SK-N-SH (cell line): ENCODE measurements around the gene FABP3. TPM values are rescaled to one million over a fixed set of nuclear protein-coding genes. Genes with fewer than 3 reads are reported as not detected.

Experiments
- CTCF ChIA-PET: fragments of 300-600, 350-600 bp; formaldehyde crosslinking; extraction: SDS; loops from one replicate; lab custom pipeline; 2021; lab: Yijun Ruan, JAX
- POLR2A ChIA-PET: fragments of 350-600 bp; sonication (Branson Sonifier 250); formaldehyde crosslinking; extraction: SDS; loops from one replicate; lab custom pipeline; 2020; ENCODE audit warnings: antibody characterized with exemption, inconsistent platforms; lab: Yijun Ruan, JAX
- DNase-seq: peaks from one replicate; pipeline ENCODE4 v3.0.0; 2012
- H2AFZ ChIP-seq: fragments of 200-600 bp; sonication (generic); 2 replicates; pipeline ENCODE4 v1.8.1; 2016; ENCODE audit warnings: antibody characterized with exemption, mild to moderate bottlenecking, low read depth
- H3F3A ChIP-seq: fragments of 200-600 bp; sonication (generic); replicated peaks from 2 replicates; pipeline ENCODE3; 2016; ENCODE audit warnings: antibody characterized with exemption, mild to moderate bottlenecking; ENCODE audit not compliant: insufficient read depth
- H3K27ac ChIP-seq, 2 experiments: fragments of 200-500 bp in 1 of 2; fragments of 200-600 bp in 1 of 2; sonication (Bioruptor generic) in 1 of 2; sonication (generic), shearing (Covaris generic) in 1 of 2; 2 replicates each; pipeline versions ENCODE4 v1.5.1 to v1.6.1; 2014 to 2016; ENCODE audit warnings: low read depth in 2 of 2, inconsistent platforms in 1 of 2, low read length in 1 of 2, mild to moderate bottlenecking in 1 of 2, mixed read lengths in 1 of 2
- H3K27me3 ChIP-seq: fragments of 200-600 bp; sonication (generic), shearing (Covaris generic); 2 replicates; pipeline ENCODE4 v1.6.1; 2016; ENCODE audit warnings: mixed run types; ENCODE audit not compliant: insufficient read depth
- H3K36me3 ChIP-seq, 2 experiments: fragments of 200-500 bp in 1 of 2; fragments of 200-600 bp in 1 of 2; sonication (Bioruptor generic) in 1 of 2; sonication (generic) in 1 of 2; replicated peaks in 1 of 2; 2 replicates each; pipeline versions ENCODE3 to v1.5.1; 2014 to 2016; ENCODE audit warnings: low read length in 1 of 2, mild to moderate bottlenecking in 1 of 2; ENCODE audit not compliant: insufficient read depth in 2 of 2, control insufficient read depth in 1 of 2
- H3K4me1 ChIP-seq, 2 experiments: fragments of 200-500 bp in 1 of 2; fragments of 200-600 bp in 1 of 2; sonication (Bioruptor generic) in 1 of 2; sonication (generic), shearing (Covaris generic) in 1 of 2; 2 replicates each; pipeline versions ENCODE4 v1.5.1 to v1.6.1; 2014 to 2016; ENCODE audit warnings: low read depth in 1 of 2, low read length in 1 of 2, mixed run types in 1 of 2; ENCODE audit not compliant: insufficient read depth in 2 of 2, control insufficient read depth in 1 of 2
- H3K4me2 ChIP-seq: fragments of 200-600 bp; sonication (generic), shearing (Covaris generic); 2 replicates; pipeline ENCODE4 v1.6.1; 2017; ENCODE audit warnings: mixed run types
- H3K4me3 ChIP-seq, 2 experiments: fragments of 200-500 bp in 1 of 2; fragments of 200-600 bp in 1 of 2; sonication (Bioruptor generic) in 1 of 2; sonication (generic), shearing (Covaris generic) in 1 of 2; 2 replicates each; pipeline versions ENCODE4 v1.5.1 to v1.8.1; 2014 to 2016; ENCODE audit warnings: low read depth in 2 of 2, inconsistent platforms in 1 of 2, low read length in 1 of 2, mild to moderate bottlenecking in 1 of 2, mixed read lengths in 1 of 2, moderate library complexity in 1 of 2
- H3K79me2 ChIP-seq: fragments of 200-600 bp; sonication (generic); 2 replicates; pipeline ENCODE4 v1.8.1; 2017; ENCODE audit warnings: mild to moderate bottlenecking; ENCODE audit not compliant: insufficient read depth
- H3K9ac ChIP-seq: fragments of 200-600 bp; sonication (generic); 2 replicates; pipeline ENCODE4 v1.6.1; 2017; ENCODE audit warnings: mixed run types
- H3K9me2 ChIP-seq: fragments of 200-600 bp; sonication (generic); 2 replicates; pipeline ENCODE4 v1.6.1; 2017; ENCODE audit warnings: mixed run types
- H3K9me3 ChIP-seq: fragments of 200-600 bp; sonication (generic); 2 replicates; pipeline ENCODE4 v1.6.1; 2017; ENCODE audit warnings: mixed run types, mild to moderate bottlenecking, moderate library complexity
- H4K20me1 ChIP-seq: fragments of 200-600 bp; sonication (generic); 2 replicates; pipeline ENCODE4 v1.6.1; 2017; ENCODE audit warnings: mild to moderate bottlenecking, mixed run types; ENCODE audit not compliant: insufficient read depth
- CTCF ChIP-seq: fragments of 200-600 bp; sonication (generic); IDR thresholded peaks from 2 replicates; pipeline ENCODE4 v1.6.1; 2017; ENCODE audit warnings: antibody characterized with exemption, mild to moderate bottlenecking, moderate library complexity
- ELF1 ChIP-seq: IDR thresholded peaks from 2 replicates; pipeline ENCODE4 v1.4.0; 2012
- FOSL2 ChIP-seq: IDR thresholded peaks from 2 replicates; pipeline ENCODE4 v1.4.0; 2012; ENCODE audit warnings: low read depth, mild to moderate bottlenecking, moderate library complexity, borderline replicate concordance
- GATA2 ChIP-seq: sonication (generic); formaldehyde crosslinking; IDR thresholded peaks from 2 replicates; pipeline ENCODE4 v1.5.0; 2020; ENCODE audit warnings: mild to moderate bottlenecking, missing genetic modification reagents
- NFIC ChIP-seq: IDR thresholded peaks from 2 replicates; pipeline ENCODE4 v1.4.0; 2012; ENCODE audit warnings: borderline replicate concordance
- POLR2AphosphoS5 ChIP-seq: IDR thresholded peaks from 2 replicates; pipeline ENCODE4 v1.6.1; 2012; ENCODE audit warnings: low read depth, low read length
- RAD21 ChIP-seq: IDR thresholded peaks from 2 replicates; pipeline ENCODE4 v1.6.1; 2012; ENCODE audit warnings: mild to moderate bottlenecking, low read length
- RXRA ChIP-seq: IDR thresholded peaks from 2 replicates; pipeline ENCODE4 v1.4.0; 2012; ENCODE audit warnings: low read depth, mild to moderate bottlenecking, borderline replicate concordance
- SMC3 ChIP-seq: IDR thresholded peaks from 2 replicates; pipeline ENCODE4 v1.6.1; 2012; ENCODE audit warnings: low read depth, low read length, improper control_type of control experiment
- TCF12 ChIP-seq: IDR thresholded peaks from 2 replicates; pipeline ENCODE4 v1.4.0; 2012
- TEAD4 ChIP-seq: IDR thresholded peaks from 2 replicates; pipeline ENCODE4 v1.4.0; 2012; ENCODE audit warnings: mild to moderate bottlenecking, borderline replicate concordance; ENCODE audit not compliant: insufficient read depth
- YY1 ChIP-seq: IDR thresholded peaks from 2 replicates; pipeline ENCODE4 v1.4.0; 2012; ENCODE audit warnings: low read depth, mild to moderate bottlenecking
- WGBS: methylation state at CpG from one replicate; pipeline ENCODE4 v1.1.6; 2017; ENCODE audit warnings: low lambda C conversion rate; 5-methylcytosine and 5-hydroxymethylcytosine counted together
- polyA plus RNA-seq, 3 experiments: library from polyadenylated mRNA; depleted of rRNA; stranded (reverse); fragments of >200 nt; gene quantifications; 2 replicates each; pipeline ENCODE4 v1.2.3, GENCODE V29; 2012
- TF ChIP-seq, protein P1 (sequence below): fragments of 150-350 bp; IDR thresholded peaks from 2 replicates; pipeline ENCODE4 v1.6.1; 2017; ENCODE audit warnings: antibody characterized with exemption, low read length, low read depth, borderline replicate concordance

The FABP3 gene
- polyA plus RNA-seq, 1 of the 3 experiments (the other 2 are of a cell fraction), result 0.08 TPM

DNA sequence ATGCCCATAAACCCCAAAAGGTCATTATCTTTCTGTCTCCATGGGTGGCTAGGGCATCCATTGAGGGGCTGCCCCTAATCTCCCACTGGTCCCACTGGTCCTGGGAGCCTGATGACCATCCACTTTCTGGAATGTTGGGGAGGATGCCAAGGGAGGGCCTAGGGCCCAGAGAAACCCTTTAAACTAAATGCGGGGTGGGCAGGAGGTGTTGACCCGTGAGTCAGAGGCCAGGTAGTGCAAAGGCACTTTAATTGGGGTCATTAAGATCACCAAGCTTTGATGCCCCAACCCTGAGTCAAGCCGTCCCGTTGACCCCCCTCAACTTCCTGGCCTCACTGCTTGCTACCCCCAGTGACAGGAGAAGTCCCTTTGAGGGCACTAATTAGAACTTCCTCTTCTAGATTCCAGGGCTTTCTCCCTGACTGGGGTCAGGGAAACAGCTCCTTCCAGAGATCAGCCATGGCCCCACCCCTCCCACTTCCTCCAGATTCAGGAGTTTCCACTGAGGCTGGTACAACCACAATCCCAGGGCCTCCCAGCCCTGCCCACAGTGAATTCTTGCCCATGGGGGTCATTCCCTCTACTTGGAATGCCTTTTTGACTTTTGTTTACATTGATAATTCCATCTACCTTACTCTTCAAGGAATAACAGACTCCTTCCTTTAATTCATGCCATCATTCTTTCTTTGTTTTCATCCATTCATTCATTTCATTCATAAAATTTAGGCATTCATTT, 24.7 kb upstream of the FABP3 start:
- H3K4me1 ChIP-seq, result peaks cover 3 to 12% of the 10 kb centered on the region in 2 experiments; a peak in 2 of 4 replicates
- no peaks in the 10 kb centered on the region for H3K36me3 ChIP-seq
- 0 out of 2 replicates have a peak, but pooled peaks have one; percentile 3 for TF ChIP-seq NFIC
- no peak for TF ChIP-seq POLR2AphosphoS5
- TF ChIP-seq GATA2 (CRISPR knock-in tag), result no peak
- TF ChIP-seq RXRA, result peak; percentile 46; the same call in 1 of the 2 replicates
- TF ChIP-seq TEAD4, result 0 out of 2 replicates have a peak, but pooled peaks have one; percentile 1
- no peak for TF ChIP-seq ELF1
- TF ChIP-seq YY1, result no peak
- ChIA-PET POLR2A (no interaction called here), CTCF (interaction anchor here (0.8 to 13.9 kb wide), 5 partner anchors 22 to 221 kb away, joined by 3 to 287 read pairs (median 43); partner anchors contain the start of gene SERINC2)
- no peak for DNase-seq
- no peaks in the 10 kb centered on the region for H3K9me3 ChIP-seq
- WGBS, result 48% methylated on average over 4 of the region's 4 CpGs
- no peak overlapping the region for H2AFZ ChIP-seq
- H3K79me2 ChIP-seq, result no peaks in the 10 kb centered on the region
- H3K27me3 ChIP-seq, result no peaks in the 10 kb centered on the region
- peaks cover 16% of the 10 kb centered on the region for H3F3A ChIP-seq
- peak overlapping the region in 1 of 2 experiments; percentile 15; a peak in 1 of 4 replicates for H3K27ac ChIP-seq
- no peak overlapping the region for H3K4me3 ChIP-seq
- no peak overlapping the region for H3K9ac ChIP-seq
- H3K9me2 ChIP-seq, result no peaks in the 10 kb centered on the region
- H4K20me1 ChIP-seq, result no peaks in the 10 kb centered on the region
- H3K4me2 ChIP-seq, result peak overlapping the region; percentile 10; the same call in 1 of the 2 replicates

DNA sequence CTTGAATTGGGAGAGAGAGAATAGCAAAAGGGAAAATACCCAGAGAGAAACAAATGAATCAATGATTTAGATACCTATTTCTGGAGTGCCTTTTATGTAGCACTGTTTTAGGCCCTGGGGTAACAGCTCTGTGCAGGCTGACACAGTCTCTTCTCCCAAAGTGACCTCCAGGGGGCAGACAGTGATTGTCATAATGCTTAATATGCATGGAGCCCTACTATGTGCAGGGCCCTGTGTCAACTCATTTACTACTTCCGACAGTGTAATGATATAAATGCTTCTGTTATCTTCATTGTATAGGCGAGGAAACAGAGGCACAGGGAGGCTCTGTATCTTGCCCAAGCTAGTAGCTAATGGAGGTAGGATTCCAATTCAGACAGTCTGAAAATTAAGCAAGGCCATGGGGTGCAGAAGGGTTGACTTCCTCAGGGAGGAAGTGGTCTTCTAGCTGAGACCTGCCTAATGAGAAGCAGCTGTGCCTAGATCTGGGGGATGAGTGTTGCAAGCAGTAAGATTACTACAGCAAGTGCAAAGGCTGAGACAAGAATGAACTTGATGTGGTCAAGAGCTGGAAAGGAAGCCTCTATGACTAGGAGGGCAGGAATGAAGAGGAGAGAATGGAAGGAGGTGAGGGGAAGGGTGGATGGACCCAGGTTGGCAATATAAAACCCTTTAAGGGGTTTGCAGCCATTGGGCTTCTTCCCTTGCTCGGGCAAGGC, 23.9 kb upstream of the FABP3 start:
- Histone ChIP-seq H3K9ac (no peak overlapping the region), H3K4me3 (no peak overlapping the region), H3K4me2 (no peak overlapping the region), H4K20me1 (no peaks in the 10 kb centered on the region), H3K9me2 (no peaks in the 10 kb centered on the region), H3K36me3 (no peaks in the 10 kb centered on the region), H2AFZ (no peak overlapping the region), H3F3A (peaks cover 16% of the 10 kb centered on the region), H3K27ac (peak overlapping the region in 1 of 2 experiments; percentile 15; a peak in 1 of 4 replicates), H3K4me1 (peaks cover 3 to 12% of the 10 kb centered on the region in 2 experiments; a peak in 2 of 4 replicates), H3K27me3 (no peaks in the 10 kb centered on the region), H3K79me2 (no peaks in the 10 kb centered on the region), H3K9me3 (no peaks in the 10 kb centered on the region)
- TF ChIP-seq NFIC (0 out of 2 replicates have a peak, but pooled peaks have one; percentile 18), FOSL2 (peak; percentile 2; the same call in 1 of the 2 replicates), SMC3 (no peak), TCF12 (peak; percentile 78), RAD21 (peak; percentile 33), TEAD4 (0 out of 2 replicates have a peak, but pooled peaks have one; percentile 11), CTCF (peak; percentile 53)
- TF ChIP-seq, protein P1, sequence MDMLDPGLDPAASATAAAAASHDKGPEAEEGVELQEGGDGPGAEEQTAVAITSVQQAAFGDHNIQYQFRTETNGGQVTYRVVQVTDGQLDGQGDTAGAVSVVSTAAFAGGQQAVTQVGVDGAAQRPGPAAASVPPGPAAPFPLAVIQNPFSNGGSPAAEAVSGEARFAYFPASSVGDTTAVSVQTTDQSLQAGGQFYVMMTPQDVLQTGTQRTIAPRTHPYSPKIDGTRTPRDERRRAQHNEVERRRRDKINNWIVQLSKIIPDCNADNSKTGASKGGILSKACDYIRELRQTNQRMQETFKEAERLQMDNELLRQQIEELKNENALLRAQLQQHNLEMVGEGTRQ, result no peak
- ChIA-PET POLR2A (no interaction called here), CTCF (interaction anchor here (0.8 to 13.9 kb wide), 8 partner anchors 9 to 224 kb away, joined by 3 to 287 read pairs (median 34); partner anchors contain the start of gene SERINC2)
- 88% methylated on average over 3 of the region's 3 CpGs for WGBS
- DNase-seq, result no peak
